ENCODE data around the gene FCRL5.

GRCh38 chr1:157488156-157488555 lies 64.2 kb downstream of the FCRL5 start:
- TF ChIP-seq CTCF (IDR thresholded peaks at IDR 0.05; ENCODE audit: extremely low read depth in 1 of 2, insufficient read depth in 1 of 2, low read depth in 1 of 2, low read length in 2 of 2) (no peak), MAX (IDR thresholded peaks at IDR 0.05; ENCODE audit: insufficient read depth, insufficient read length) (no peak), GATA2 (IDR thresholded peaks at IDR 0.05; ENCODE audit: insufficient read depth, insufficient read length, low read depth, low read length) (no peak), POLR2A (IDR thresholded peaks at IDR 0.05; ENCODE audit: low read depth, low read length) (no peak), POLR2AphosphoS5 (IDR thresholded peaks at IDR 0.05; ENCODE audit: insufficient read depth, low read depth, low read length) (no peak), MYC (IDR thresholded peaks at IDR 0.05; ENCODE audit: low read depth, low read length) (no peak), EZH2 (IDR thresholded peaks at IDR 0.05; ENCODE audit: borderline replicate concordance, low read depth, low read length, severe bottlenecking) (no peak)
